NT2/D1 (cell line): ENCODE results near the gene OPN1MW3.
"Not testable (repeated sequence)": the region's sequence is repeated elsewhere in the genome, so short reads cannot be mapped to it uniquely, and the experiment has no call there.

ENCODE experiments used
- SUZ12 ChIP-seq: IDR thresholded peaks from 2 replicates; pipeline ENCODE4 v1.6.1; 2011; ENCODE audit not compliant: insufficient read length, insufficient read depth; ENCODE audit errors: extremely low read depth
- YY1 ChIP-seq: IDR thresholded peaks from 2 replicates; pipeline ENCODE4 v1.6.1; 2011; ENCODE audit not compliant: insufficient read length, insufficient read depth

DNA sequence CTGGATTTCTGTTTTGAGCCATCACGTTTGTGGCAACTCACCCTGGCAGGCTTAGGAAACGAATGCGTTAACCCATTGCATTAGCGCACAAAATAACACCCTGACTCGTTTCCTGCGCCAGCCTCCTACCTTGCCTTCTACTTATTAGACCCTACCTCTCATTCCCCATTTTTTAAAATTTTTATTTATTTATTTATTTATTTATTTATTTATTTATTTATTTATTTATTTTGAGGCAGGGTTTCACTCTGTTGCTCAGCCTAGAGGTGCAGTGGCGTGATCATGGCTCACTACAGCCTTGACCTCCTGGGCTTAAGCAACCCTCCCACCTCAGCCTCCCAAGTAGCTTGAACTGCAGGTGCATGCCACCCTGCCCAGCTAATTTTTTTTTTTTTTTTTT is 45.6 kb downstream of the OPN1MW3 start:
- TF ChIP-seq YY1, SUZ12: not testable (repeated sequence)
